GM18505 (cell line): ENCODE data around the gene BACH2.

ENCODE experiments used
- ATAC-seq: cut with Tn5 transposase; IDR thresholded peaks from one replicate; pipeline ENCODE4 v1.9.1; 2021; ENCODE audit not compliant: unreplicated experiment
- POLR2A ChIP-seq: IDR thresholded peaks from 4 replicates; pipeline ENCODE4 v1.6.1; 2011; ENCODE audit warnings: borderline replicate concordance; ENCODE audit not compliant: insufficient read depth, insufficient read length; ENCODE audit errors: extremely low read depth

BACH2 gene

DNA sequence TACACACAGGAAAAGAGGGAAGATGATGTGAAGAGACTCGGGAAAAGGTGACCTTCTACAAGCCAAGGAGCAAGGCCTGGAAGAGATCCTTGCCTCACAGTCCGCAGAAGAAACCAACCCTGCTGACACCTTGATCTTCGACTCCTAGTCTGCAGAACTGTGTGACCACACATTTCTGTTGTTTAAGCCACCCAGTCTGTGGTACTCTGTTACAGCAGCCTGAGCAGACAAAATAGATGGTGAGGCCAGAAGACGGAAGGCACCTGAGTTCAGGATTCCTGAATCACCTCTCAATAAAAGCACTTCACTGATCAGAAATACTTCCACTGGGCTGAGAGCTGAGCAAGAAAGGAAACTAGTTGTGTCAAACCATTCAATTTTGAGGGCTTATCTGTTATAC is 103.3 kb downstream of the BACH2 start:
- TF ChIP-seq POLR2A, result no peak
- no peak for ATAC-seq

DNA sequence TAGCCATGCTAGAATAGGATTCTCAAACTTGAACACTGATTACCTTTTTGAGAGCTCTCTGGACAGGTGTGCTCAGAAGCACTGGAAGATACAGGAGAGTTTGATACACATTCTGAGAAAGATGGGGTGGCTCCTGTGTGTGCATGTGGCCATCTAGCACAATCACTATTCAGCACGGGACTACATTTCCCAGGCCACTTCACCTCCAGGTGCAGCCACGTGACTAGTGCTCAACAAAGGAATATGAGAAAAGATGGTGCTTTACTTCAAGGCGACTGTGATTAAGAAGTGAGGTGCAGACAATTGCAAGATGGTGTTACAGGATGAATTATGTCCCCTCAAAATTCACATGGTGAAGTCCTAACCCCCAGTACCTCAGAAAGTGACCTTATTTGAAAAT is 103.8 kb downstream of the BACH2 start:
- TF ChIP-seq POLR2A, result no peak
- no peak for ATAC-seq

DNA sequence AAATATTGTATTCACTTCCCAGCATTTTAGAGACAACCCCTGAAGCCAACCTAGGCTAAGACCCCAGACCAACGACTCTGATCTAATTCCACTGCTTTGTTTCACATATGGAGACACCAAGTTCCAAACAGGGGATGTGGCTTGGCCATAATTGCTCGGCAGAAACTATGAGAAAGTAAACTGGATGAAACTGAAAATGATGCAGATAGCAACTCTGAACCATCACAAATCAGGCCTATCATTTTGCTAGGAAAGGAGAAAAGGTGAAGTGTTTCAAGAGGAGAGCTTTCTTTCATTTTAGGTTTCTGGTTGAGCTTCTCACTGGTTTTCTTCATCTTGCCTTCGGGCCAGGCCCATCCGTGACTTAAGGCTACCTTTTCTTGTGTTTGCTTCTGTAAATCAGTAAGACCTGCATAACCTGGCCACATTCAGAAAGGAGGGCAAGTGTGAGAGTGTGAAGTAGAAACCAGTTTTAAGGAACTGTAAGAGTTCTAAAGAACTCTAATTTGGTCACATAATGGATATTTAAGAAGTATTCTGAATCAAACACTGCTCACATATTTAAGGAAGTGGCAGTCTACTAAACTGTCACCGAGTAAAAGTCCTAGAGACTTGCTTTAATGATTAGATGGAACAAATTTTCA is 105.8 kb downstream of the BACH2 start:
- no peak for TF ChIP-seq POLR2A
- no peak for ATAC-seq

GRCh38 chr6:90190131-90190530 is 106.5 kb downstream of the BACH2 start:
- TF ChIP-seq POLR2A, result no peak
- no peak for ATAC-seq

DNA sequence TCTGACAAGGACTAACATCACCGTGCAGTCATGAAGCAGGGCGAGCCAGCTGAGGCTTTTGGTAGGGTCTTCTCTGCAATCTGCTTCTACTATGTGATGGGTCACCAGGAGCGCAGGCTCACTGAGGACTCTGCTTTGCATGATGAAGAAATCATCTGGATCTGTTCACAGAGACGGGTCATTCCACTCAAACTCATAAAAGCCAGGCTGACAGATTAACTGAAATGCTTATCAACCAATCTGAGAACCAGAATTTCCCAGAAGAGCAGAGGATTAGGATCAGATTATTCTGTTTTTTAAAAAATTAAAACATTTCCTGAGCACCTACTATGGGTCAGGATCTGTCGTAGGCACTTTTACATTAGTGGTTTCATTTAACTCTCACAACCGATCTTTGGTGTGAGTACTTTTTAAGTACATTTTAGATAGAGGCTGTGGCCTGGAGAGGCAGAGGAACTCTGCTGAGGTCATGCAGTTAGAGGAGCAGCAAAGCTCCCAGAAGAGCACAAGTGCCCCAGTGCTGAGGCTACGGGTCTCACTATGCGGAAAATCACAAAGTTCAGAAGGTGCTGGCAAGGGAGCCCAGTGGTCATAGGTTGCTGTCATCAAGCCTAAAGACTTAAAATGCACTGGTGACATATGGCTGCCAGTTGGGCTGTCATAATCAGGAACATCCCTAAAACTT is 109.1 kb downstream of the BACH2 start:
- ATAC-seq, result no peak
- no peak for TF ChIP-seq POLR2A

- ATAC-seq, result no peak
- TF ChIP-seq POLR2A, result no peak
Observed at GRCh38 chr6:90186637-90187371, 109.8 kb downstream of the BACH2 start.

DNA sequence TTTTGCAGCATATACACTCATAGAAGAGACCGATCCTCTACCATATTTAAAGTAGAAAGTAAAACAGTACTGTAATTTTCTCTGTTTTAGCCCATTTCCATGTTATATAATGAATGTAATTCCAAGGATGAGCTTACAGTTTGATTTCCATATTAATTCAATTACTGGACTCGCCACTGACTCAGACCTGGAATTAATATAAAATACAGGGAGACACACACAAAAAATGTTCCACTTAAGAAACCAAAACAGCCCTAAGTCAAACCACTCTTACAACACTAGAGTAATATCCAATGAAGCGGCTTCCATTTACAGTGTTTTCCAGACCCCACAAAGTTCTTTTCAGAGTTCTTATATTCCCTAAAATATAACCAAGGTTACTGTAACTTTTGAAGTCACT is 110.6 kb downstream of the BACH2 start:
- TF ChIP-seq POLR2A, result no peak
- no peak for ATAC-seq

GRCh38 chr6:90184334-90185298 is 112.0 kb downstream of the BACH2 start:
- no peak for TF ChIP-seq POLR2A
- no peak for ATAC-seq

GRCh38 chr6:90183587-90184333 is 112.9 kb downstream of the BACH2 start:
- TF ChIP-seq POLR2A, result no peak
- no peak for ATAC-seq

GRCh38 chr6:90180526-90180925 is 116.1 kb downstream of the BACH2 start:
- no peak for TF ChIP-seq POLR2A
- no peak for ATAC-seq

GRCh38 chr6:90179190-90180169 is 117.2 kb downstream of the BACH2 start:
- ATAC-seq, result no peak
- no peak for TF ChIP-seq POLR2A
